PC-9 (cell line): ENCODE measurements around the gene GALNT7.

Experiments used
- EZH2 ChIP-seq: fragments of 200-600 bp; sonication (generic); IDR thresholded peaks from 2 replicates; pipeline ENCODE4 v1.8.0; 2017; ENCODE audit warnings: antibody characterized with exemption, low read depth
- TF ChIP-seq, protein P1 (sequence below): fragments of 200-600 bp; sonication (generic); conservative IDR thresholded peaks from 2 replicates; pipeline ENCODE4 v1.6.1; 2017; ENCODE audit warnings: mixed run types, antibody characterized with exemption, mild to moderate bottlenecking, moderate library complexity

DNA sequence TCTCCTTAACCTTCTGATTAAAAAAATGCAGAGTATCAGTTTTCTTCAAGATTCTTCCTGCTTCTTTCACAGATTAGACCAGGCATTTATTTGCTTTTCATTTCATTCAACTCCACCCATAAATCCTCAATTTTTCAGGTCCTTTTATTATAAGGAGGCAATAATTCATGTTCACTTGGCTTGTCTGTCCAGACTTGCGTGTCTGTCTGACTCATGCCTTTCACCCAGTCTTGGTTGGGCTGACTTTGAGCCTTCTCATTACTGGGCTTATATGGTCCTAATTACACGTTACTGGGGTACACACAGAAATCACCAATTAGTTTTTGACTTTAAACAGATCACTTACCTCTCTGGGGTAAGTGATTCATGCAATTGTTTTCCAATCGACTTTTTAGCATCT is 48.8 kb upstream of the GALNT7 start:
- TF ChIP-seq, protein P1, sequence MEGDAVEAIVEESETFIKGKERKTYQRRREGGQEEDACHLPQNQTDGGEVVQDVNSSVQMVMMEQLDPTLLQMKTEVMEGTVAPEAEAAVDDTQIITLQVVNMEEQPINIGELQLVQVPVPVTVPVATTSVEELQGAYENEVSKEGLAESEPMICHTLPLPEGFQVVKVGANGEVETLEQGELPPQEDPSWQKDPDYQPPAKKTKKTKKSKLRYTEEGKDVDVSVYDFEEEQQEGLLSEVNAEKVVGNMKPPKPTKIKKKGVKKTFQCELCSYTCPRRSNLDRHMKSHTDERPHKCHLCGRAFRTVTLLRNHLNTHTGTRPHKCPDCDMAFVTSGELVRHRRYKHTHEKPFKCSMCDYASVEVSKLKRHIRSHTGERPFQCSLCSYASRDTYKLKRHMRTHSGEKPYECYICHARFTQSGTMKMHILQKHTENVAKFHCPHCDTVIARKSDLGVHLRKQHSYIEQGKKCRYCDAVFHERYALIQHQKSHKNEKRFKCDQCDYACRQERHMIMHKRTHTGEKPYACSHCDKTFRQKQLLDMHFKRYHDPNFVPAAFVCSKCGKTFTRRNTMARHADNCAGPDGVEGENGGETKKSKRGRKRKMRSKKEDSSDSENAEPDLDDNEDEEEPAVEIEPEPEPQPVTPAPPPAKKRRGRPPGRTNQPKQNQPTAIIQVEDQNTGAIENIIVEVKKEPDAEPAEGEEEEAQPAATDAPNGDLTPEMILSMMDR: no peak
- no peak for TF ChIP-seq EZH2
